GM10266 (cell line): ENCODE data around the gene AHNAK2.

ENCODE experiments used
- DNase-seq: peaks from one replicate; pipeline ENCODE4 v3.0.0; 2012; ENCODE audit errors: extremely low spot score
- TF ChIP-seq, protein P1 (sequence below): IDR thresholded peaks from 2 replicates; pipeline ENCODE4 v1.5.1; 2012; ENCODE audit warnings: mild to moderate bottlenecking, low read depth; ENCODE audit not compliant: control insufficient read depth, insufficient read depth; ENCODE audit errors: missing control alignments

AHNAK2 gene

GRCh38 chr14:104932676-104933631 is 45.2 kb downstream of the AHNAK2 start:
- DNase-seq = peak; percentile 95
- TF ChIP-seq, protein P1, sequence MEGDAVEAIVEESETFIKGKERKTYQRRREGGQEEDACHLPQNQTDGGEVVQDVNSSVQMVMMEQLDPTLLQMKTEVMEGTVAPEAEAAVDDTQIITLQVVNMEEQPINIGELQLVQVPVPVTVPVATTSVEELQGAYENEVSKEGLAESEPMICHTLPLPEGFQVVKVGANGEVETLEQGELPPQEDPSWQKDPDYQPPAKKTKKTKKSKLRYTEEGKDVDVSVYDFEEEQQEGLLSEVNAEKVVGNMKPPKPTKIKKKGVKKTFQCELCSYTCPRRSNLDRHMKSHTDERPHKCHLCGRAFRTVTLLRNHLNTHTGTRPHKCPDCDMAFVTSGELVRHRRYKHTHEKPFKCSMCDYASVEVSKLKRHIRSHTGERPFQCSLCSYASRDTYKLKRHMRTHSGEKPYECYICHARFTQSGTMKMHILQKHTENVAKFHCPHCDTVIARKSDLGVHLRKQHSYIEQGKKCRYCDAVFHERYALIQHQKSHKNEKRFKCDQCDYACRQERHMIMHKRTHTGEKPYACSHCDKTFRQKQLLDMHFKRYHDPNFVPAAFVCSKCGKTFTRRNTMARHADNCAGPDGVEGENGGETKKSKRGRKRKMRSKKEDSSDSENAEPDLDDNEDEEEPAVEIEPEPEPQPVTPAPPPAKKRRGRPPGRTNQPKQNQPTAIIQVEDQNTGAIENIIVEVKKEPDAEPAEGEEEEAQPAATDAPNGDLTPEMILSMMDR = peak; percentile 93

- TF ChIP-seq, protein P1 = no peak
- DNase-seq = no peak
Observed at GRCh38 chr14:104931771-104932675, 46.2 kb downstream of the AHNAK2 start.

- DNase-seq = no peak
- TF ChIP-seq, protein P1 = no peak
Observed at GRCh38 chr14:104931304-104931770, 46.8 kb downstream of the AHNAK2 start.

GRCh38 chr14:104930526-104931303 is 47.5 kb downstream of the AHNAK2 start:
- TF ChIP-seq, protein P1 = no peak
- DNase-seq = no peak

DNA sequence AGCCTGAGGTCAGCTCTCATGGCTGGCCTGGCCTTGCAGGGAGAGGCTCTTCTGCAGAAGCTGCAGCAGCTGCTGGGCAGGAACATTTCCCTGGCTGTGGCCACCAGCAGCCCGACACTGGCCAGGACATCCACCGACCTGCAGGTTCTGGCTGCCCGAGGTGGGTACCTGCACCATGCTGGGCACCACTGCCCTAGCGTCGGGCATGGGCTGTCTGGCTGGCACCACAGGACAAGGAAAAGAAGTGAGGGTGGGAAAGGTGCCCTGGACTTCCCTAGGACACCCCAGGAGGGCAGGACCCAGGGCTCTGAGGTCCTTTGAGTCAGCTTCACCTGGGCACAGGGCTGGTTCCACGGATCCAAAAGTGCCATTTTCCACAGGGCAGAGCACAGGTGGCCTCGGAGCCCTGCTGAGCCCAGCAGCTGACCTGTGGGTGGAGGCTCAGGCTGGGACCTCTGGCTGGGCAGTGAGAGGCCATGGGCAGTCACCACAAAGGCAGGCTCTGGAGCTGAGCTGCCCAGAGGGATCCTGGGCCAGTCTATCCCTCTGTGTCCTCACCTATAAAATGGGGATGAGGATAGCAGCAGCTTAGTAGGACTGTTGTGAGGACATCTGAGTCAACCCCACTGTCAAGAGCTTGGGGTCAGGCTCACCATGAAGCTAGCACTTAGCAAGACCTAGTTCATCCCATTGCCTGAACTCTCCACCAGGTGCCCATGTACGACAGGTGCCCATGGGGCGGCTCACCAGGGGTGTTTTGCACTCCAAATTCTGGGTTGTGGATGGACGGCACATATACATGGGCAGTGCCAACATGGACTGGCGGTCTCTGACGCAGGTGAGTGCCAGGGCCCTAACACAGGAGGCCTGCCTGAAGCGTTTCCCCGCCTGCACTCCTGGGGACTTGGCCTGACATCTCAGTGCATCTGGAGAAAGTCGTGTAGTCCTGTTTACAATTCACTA is 48.6 kb downstream of the AHNAK2 start:
- no peak for DNase-seq
- TF ChIP-seq, protein P1 = no peak
